Posterior cingulate gyrus (tissue), 11 donors: ENCODE data around the gene PXDN.

Experiments used
- DNase-seq, 10 donors: peaks; one replicate each; pipeline versions ENCODE4 v3.0.0 to v3.0.0-alpha.2; 2020 to 2021; ENCODE audit warnings: mixed read lengths in 3 of 10
- intact Hi-C: fragments of 100-400 bp; cut with DNase I; formaldehyde crosslinking; loops from one replicate; pipeline ENCODE4 v1.15.1; 2023

Gene PXDN

DNA sequence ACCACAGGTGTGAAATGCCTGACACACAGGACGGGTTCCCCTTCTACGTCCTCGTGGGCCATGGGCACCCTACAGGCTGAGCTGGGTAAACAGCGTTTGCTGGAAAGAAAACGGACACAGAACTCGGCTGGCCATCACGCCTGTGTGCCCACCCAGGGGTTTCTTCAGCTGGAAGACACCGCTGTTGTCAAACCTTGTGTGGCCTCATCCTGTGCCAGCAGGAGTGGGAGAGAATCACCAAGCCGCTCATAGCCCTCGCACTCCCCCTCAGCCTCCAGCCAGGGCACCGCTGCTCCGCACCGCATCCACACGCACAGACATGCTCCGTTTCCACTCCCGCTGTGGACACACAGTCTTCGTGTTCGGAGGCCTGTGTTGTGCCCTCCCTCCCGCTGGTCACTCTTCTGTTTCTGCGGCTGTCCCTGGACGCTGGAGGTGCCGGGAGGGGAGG lies 161.4 kb downstream of the PXDN start:
- peak in 2 of 10 donors; percentile 66 to 67 for DNase-seq
- intact Hi-C loops, result no loop called here

DNA sequence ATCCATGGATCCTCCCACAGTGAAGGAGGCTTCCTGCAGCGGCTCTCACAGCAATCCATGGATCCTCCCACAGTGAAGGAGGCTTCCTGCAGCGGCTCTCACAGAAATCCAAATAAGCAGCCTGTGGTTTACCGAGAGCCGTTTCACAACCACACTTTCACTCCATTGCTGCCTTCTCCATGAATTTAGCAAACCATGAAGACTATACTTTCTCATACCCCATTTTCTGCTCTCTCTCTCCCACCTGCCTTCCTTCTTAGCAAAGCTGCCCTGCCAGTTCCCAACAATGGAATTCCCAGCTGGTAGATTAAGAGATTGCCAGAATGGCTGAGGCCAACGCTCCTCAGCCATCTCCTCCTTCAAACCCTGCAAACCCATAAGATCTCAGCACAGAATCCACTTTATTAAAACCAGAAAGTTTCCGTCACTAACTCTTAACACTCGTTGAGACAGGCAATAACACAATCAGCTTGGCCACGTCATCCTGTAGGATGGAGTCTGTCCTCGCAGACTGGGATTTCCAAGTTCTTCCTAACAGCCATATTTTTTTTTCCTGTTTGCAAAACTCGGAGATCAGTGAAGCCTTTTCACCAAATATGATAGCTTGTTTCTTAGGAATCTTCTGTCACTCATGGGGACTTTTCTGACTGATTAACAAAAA lies 162.2 kb downstream of the PXDN start:
- peak in 2 of 10 donors; percentile 0 to 9 for DNase-seq
- intact Hi-C loops, result no loop called here
